Tibial artery (tissue), 4 donors: Measurements from ENCODE around the gene SLC10A2.

ENCODE experiments used
- DNase-seq, 2 donors: peaks; one replicate each; pipeline ENCODE4 v3.0.0-alpha.2; 2019
- H3K27ac ChIP-seq, 2 donors: fragments of 200-600 bp; sonication (generic) in 1 of 2; 1 replicate in 1 of 2; 2 replicates in 1 of 2; pipeline ENCODE4 v1.5.1; 2018 to 2019; ENCODE audit warnings: mild to moderate bottlenecking in 1 of 2
- H3K27me3 ChIP-seq, 2 donors: fragments of 200-600 bp; sonication (generic) in 1 of 2; one replicate each; pipeline versions ENCODE4 v1.5.1 to v1.6.0; 2016 to 2019
- H3K36me3 ChIP-seq, 3 donors: fragments of 200-600 bp; sonication (generic) in 2 of 3; one replicate each; pipeline ENCODE4 v1.5.1; 2016 to 2019; ENCODE audit warnings: mild to moderate bottlenecking in 2 of 3
- H3K4me1 ChIP-seq, 4 donors: fragments of 200-600 bp; sonication (generic) in 2 of 4; 1 replicate in 3 of 4; 2 replicates in 1 of 4; pipeline ENCODE4 v1.5.1; 2016 to 2019
- H3K4me3 ChIP-seq, 2 donors: fragments of 200-600 bp; sonication (generic) in 1 of 2; 1 replicate in 1 of 2; 2 replicates in 1 of 2; pipeline ENCODE4 v1.5.1; 2018 to 2019; ENCODE audit warnings: mild to moderate bottlenecking in 2 of 2
- H3K9me3 ChIP-seq, 3 donors: fragments of 200-600 bp; sonication (generic) in 1 of 3; one replicate each; pipeline ENCODE4 v1.5.1; 2016 to 2019
- CTCF ChIP-seq, 2 experiments: fragments of 200-600 bp in 1 of 2; fragments of 450-650 bp in 1 of 2; IDR thresholded peaks; one replicate each; pipeline ENCODE4 v1.5.1; 2017 to 2019; ENCODE audit warnings: antibody characterized with exemption in 2 of 2, mild to moderate bottlenecking in 1 of 2, moderate library complexity in 1 of 2
- intact Hi-C: fragments of 100-400 bp; cut with DNase I; formaldehyde crosslinking; loops from one replicate; pipeline ENCODE4 v1.15.0; 2023; ENCODE audit warnings: low total_unique reads

SLC10A2 gene

GRCh38 chr13:103087275-103087674 lies 21.1 kb upstream of the SLC10A2 start:
- intact Hi-C loops: no loop called here

GRCh38 chr13:103081435-103081834 lies 15.2 kb upstream of the SLC10A2 start:
- no peaks in the 10 kb centered on the region for H3K27me3 ChIP-seq
- TF ChIP-seq CTCF (IDR thresholded peaks at IDR 0.05): no peak
- H3K36me3 ChIP-seq: no peaks in the 10 kb centered on the region
- no peak overlapping the region for H3K27ac ChIP-seq
- no peak for DNase-seq
- no peaks in the 10 kb centered on the region for H3K9me3 ChIP-seq
- no peaks in the 10 kb centered on the region for H3K4me1 ChIP-seq
- intact Hi-C loops: no loop called here
- no peak overlapping the region for H3K4me3 ChIP-seq

More at GRCh38 chr13:103087275-103087674, 21.1 kb upstream of the SLC10A2 start:
- Histone ChIP-seq H3K9me3 (peaks cover 0 to 6% (median 3%) of the 10 kb centered on the region in 3 donors), H3K36me3 (no peaks in the 10 kb centered on the region), H3K4me1 (no peaks in the 10 kb centered on the region), H3K4me3 (no peak overlapping the region), H3K27ac (no peak overlapping the region), H3K27me3 (no peaks in the 10 kb centered on the region)
- no peak for DNase-seq
- no peak for TF ChIP-seq CTCF (IDR thresholded peaks at IDR 0.05)

GRCh38 chr13:103078158-103078557 lies 11.9 kb upstream of the SLC10A2 start:
- H3K4me1 ChIP-seq: no peaks in the 10 kb centered on the region
- no peak for DNase-seq
- H3K27me3 ChIP-seq: no peaks in the 10 kb centered on the region
- TF ChIP-seq CTCF (IDR thresholded peaks at IDR 0.05): no peak
- H3K4me3 ChIP-seq: no peak overlapping the region
- H3K27ac ChIP-seq: no peak overlapping the region
- no peaks in the 10 kb centered on the region for H3K36me3 ChIP-seq
- no peaks in the 10 kb centered on the region for H3K9me3 ChIP-seq
- intact Hi-C loops: no loop called here

GRCh38 chr13:103068836-103069235 lies 2.6 kb upstream of the SLC10A2 start:
- no peak for DNase-seq
- H3K27me3 ChIP-seq: no peaks in the 10 kb centered on the region
- no peak overlapping the region for H3K4me3 ChIP-seq
- intact Hi-C loops: no loop called here
- no peak for TF ChIP-seq CTCF (IDR thresholded peaks at IDR 0.05)
- H3K36me3 ChIP-seq: no peaks in the 10 kb centered on the region
- H3K4me1 ChIP-seq: no peaks in the 10 kb centered on the region
- no peak overlapping the region for H3K27ac ChIP-seq
- no peaks in the 10 kb centered on the region for H3K9me3 ChIP-seq

- Histone ChIP-seq H3K27me3 (no peaks in the 10 kb centered on the region), H3K4me1 (no peaks in the 10 kb centered on the region), H3K36me3 (no peaks in the 10 kb centered on the region), H3K9me3 (no peaks in the 10 kb centered on the region), H3K27ac (no peak overlapping the region), H3K4me3 (no peak overlapping the region)
- no peak for TF ChIP-seq CTCF (IDR thresholded peaks at IDR 0.05)
- no peak for DNase-seq
- intact Hi-C loops: no loop called here
Measured at GRCh38 chr13:103067751-103068555, 1.7 kb upstream of the SLC10A2 start.
